Calu3 (cell line): ENCODE measurements around the gene NAALADL2. TPM values are rescaled to one million over a fixed set of nuclear protein-coding genes. Genes with fewer than 3 reads are reported as not detected.

Experiments used
- BruUV-seq: library from RNA; stranded (reverse); fragments of 400-500 nt; replicated peaks from 2 replicates; lab custom pipeline; 2021; lab: Mats Ljungman, UMichigan
- CTCF ChIA-PET: fragments of 300-600 bp; sonication (Branson Sonifier 250); formaldehyde crosslinking; loops from one replicate; lab custom pipeline; 2022; ENCODE audit warnings: antibody characterized with exemption; lab: Charles Lee
- DNase-seq: peaks from one replicate; pipeline ENCODE4 v3.0.0; 2022
- H3K27ac Mint-ChIP-seq: one replicate; pipeline ENCODE4 v1.8.0; 2022; ENCODE audit warnings: mixed read lengths; ENCODE audit not compliant: unreplicated experiment
- H3K27me3 Mint-ChIP-seq: one replicate; pipeline ENCODE4 v1.8.0; 2022; ENCODE audit warnings: mixed read lengths; ENCODE audit not compliant: unreplicated experiment
- H3K36me3 Mint-ChIP-seq: one replicate; pipeline ENCODE4 v1.8.0; 2022; ENCODE audit warnings: mild to moderate bottlenecking, moderate library complexity, mixed read lengths; ENCODE audit not compliant: insufficient read depth, unreplicated experiment
- H3K4me1 Mint-ChIP-seq: one replicate; pipeline ENCODE4 v1.8.0; 2022; ENCODE audit warnings: mild to moderate bottlenecking, low read depth, mixed read lengths; ENCODE audit not compliant: unreplicated experiment
- H3K4me3 Mint-ChIP-seq: one replicate; pipeline ENCODE4 v1.8.0; 2022; ENCODE audit warnings: mild to moderate bottlenecking, low read depth, moderate library complexity, mixed read lengths; ENCODE audit not compliant: unreplicated experiment
- H3K9me3 Mint-ChIP-seq: one replicate; pipeline ENCODE4 v1.8.0; 2022; ENCODE audit warnings: low read depth, mixed read lengths; ENCODE audit not compliant: unreplicated experiment
- intact Hi-C: fragments of 100-400 bp; cut with micrococcal nuclease; formaldehyde crosslinking; loops from one replicate; pipeline ENCODE4 v1.10.0; 2022; ENCODE audit not compliant: unreplicated experiment
- total RNA-seq: library from RNA; stranded (reverse); gene quantifications from 2 replicates; pipeline ENCODE4 v1.2.3, GENCODE V29; 2022
- TF ChIP-seq, protein P1 (sequence below): fragments of 200-600 bp; IDR thresholded peaks from one replicate; pipeline ENCODE4 v1.8.0; 2022; ENCODE audit warnings: antibody characterized with exemption; ENCODE audit not compliant: unreplicated experiment

NAALADL2 gene
- total RNA-seq, 1 experiment from 2014 or later, result 36.9 TPM

DNA sequence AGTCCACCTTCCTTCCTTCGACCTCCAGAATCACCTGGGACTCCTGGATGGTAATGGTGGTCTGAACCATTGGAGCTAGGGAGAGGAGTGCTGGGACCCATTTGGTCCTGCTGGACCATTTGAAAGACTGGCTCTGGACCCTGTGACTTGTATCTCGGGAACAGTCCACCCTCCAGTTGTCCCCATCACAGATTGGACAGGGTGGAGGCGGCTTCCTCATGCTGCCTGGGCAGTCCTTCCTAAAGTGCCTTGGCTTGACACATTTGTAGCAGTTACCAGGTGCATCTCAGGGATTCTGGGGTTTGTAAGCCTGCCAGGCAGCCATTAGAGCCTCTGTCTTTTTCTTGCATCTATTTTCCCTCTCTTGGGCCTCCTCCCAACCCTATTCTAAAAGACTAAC, 758.1 kb downstream of the NAALADL2 start:
- BruUV-seq, result no TSS peak

GRCh38 chr3:175619369-175619768, 760.2 kb downstream of the NAALADL2 start:
- H3K4me3 Mint-ChIP-seq, result no peak overlapping the region
- H3K27ac Mint-ChIP-seq, result no peak overlapping the region
- intact Hi-C loops, result no loop called here
- TF ChIP-seq, protein P1, sequence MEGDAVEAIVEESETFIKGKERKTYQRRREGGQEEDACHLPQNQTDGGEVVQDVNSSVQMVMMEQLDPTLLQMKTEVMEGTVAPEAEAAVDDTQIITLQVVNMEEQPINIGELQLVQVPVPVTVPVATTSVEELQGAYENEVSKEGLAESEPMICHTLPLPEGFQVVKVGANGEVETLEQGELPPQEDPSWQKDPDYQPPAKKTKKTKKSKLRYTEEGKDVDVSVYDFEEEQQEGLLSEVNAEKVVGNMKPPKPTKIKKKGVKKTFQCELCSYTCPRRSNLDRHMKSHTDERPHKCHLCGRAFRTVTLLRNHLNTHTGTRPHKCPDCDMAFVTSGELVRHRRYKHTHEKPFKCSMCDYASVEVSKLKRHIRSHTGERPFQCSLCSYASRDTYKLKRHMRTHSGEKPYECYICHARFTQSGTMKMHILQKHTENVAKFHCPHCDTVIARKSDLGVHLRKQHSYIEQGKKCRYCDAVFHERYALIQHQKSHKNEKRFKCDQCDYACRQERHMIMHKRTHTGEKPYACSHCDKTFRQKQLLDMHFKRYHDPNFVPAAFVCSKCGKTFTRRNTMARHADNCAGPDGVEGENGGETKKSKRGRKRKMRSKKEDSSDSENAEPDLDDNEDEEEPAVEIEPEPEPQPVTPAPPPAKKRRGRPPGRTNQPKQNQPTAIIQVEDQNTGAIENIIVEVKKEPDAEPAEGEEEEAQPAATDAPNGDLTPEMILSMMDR, result no peak
- peaks cover 15% of the 10 kb centered on the region for H3K4me1 Mint-ChIP-seq
- no peaks in the 10 kb centered on the region for H3K36me3 Mint-ChIP-seq
- DNase-seq, result no peak
- H3K27me3 Mint-ChIP-seq, result no peaks in the 10 kb centered on the region
- BruUV-seq, result no TSS peak
- CTCF ChIA-PET, result no interaction called here
- peaks cover 8% of the 10 kb centered on the region for H3K9me3 Mint-ChIP-seq

More for the DNA sequence above, 758.1 kb downstream of the NAALADL2 start:
- no peak overlapping the region for H3K4me3 Mint-ChIP-seq
- H3K9me3 Mint-ChIP-seq, result peaks cover 8% of the 10 kb centered on the region
- no peaks in the 10 kb centered on the region for H3K27me3 Mint-ChIP-seq
- TF ChIP-seq, protein P1, result no peak
- H3K36me3 Mint-ChIP-seq, result no peaks in the 10 kb centered on the region
- CTCF ChIA-PET, result no interaction called here
- intact Hi-C loops, result no loop called here
- no peak for DNase-seq
- H3K27ac Mint-ChIP-seq, result no peak overlapping the region
- H3K4me1 Mint-ChIP-seq, result peaks cover 10% of the 10 kb centered on the region

GRCh38 chr3:175620093-175620492, 761.0 kb downstream of the NAALADL2 start:
- H3K27me3 Mint-ChIP-seq, result no peaks in the 10 kb centered on the region
- CTCF ChIA-PET, result no interaction called here
- H3K4me3 Mint-ChIP-seq, result no peak overlapping the region
- H3K27ac Mint-ChIP-seq, result no peak overlapping the region
- H3K9me3 Mint-ChIP-seq, result peaks cover 8% of the 10 kb centered on the region
- intact Hi-C loops, result no loop called here
- no TSS peak for BruUV-seq
- TF ChIP-seq, protein P1, result no peak
- H3K4me1 Mint-ChIP-seq, result peaks cover 17% of the 10 kb centered on the region
- no peak for DNase-seq
- no peaks in the 10 kb centered on the region for H3K36me3 Mint-ChIP-seq

DNA sequence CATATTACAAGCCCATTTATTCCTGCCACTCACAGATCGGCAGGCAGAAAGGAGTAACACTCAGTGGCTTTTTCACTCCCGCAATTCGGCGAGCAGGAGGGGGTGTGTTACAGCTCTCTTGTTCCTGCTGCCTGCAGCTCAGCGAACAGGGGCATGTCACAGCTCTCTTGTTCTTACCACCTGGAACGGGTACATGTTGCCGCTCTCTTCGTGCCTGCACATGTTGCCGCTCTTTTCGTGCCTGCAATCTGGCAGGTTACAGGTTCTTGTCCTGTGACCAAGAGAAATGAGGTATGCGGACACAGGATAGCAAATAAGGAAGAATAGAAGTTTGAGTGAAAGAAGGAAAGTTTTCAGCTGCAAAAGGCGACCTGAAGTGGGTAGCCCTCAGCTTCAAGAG, 761.4 kb downstream of the NAALADL2 start:
- Mint-ChIP-seq H3K4me3 (no peak overlapping the region), H3K36me3 (no peaks in the 10 kb centered on the region), H3K27ac (no peak overlapping the region), H3K9me3 (peaks cover 8% of the 10 kb centered on the region), H3K4me1 (peaks cover 17% of the 10 kb centered on the region), H3K27me3 (no peaks in the 10 kb centered on the region)
- TF ChIP-seq, protein P1, result no peak
- CTCF ChIA-PET, result no interaction called here
- DNase-seq, result no peak
- no TSS peak for BruUV-seq
- intact Hi-C loops, result no loop called here
